HCT116 (cell line): ENCODE measurements around the gene PAIP1.

ENCODE experiments used
- CEBPB ChIP-seq: IDR thresholded peaks from 2 replicates; pipeline ENCODE4 v1.6.1; 2012; ENCODE audit warnings: low read depth
- CTCF ChIP-seq, 3 experiments: fragments of 200-600 bp in 1 of 3; sonication (generic) in 1 of 3; IDR thresholded peaks in 2 of 3; conservative IDR thresholded peaks in 1 of 3; 2 replicates each; pipeline ENCODE4 v1.5.1; 2012 to 2017; ENCODE audit warnings: low read depth in 2 of 3, low read length in 2 of 3, antibody characterized with exemption in 1 of 3, borderline replicate concordance in 1 of 3, control low read depth in 1 of 3, mild to moderate bottlenecking in 1 of 3, mixed read lengths in 1 of 3, mixed run types in 1 of 3, moderate library complexity in 1 of 3; ENCODE audit not compliant: insufficient read depth in 1 of 3
- EZH2 ChIP-seq: fragments of 200-600 bp; sonication (generic); IDR thresholded peaks from 2 replicates; pipeline ENCODE4 v1.6.1; 2017; ENCODE audit warnings: antibody characterized with exemption, mixed run types
- EZH2phosphoT487 ChIP-seq: fragments of 200-600 bp; IDR thresholded peaks from 2 replicates; pipeline ENCODE4 v1.6.1; 2018; ENCODE audit warnings: antibody characterized with exemption, borderline replicate concordance
- MAX ChIP-seq: IDR thresholded peaks from 2 replicates; pipeline ENCODE4 v1.6.1; 2012
- POLR2A ChIP-seq: IDR thresholded peaks from 2 replicates; pipeline ENCODE4 v1.7.0; 2011; ENCODE audit warnings: borderline replicate concordance; ENCODE audit not compliant: insufficient read depth, insufficient read length; ENCODE audit errors: extremely low read depth
- SIN3A ChIP-seq: IDR thresholded peaks from 2 replicates; pipeline ENCODE4 v1.6.1; 2012; ENCODE audit warnings: low read depth
- YY1 ChIP-seq: IDR thresholded peaks from 2 replicates; pipeline ENCODE4 v1.6.1; 2011; ENCODE audit warnings: low read length, low read depth, moderate library complexity, mild to moderate bottlenecking; ENCODE audit not compliant: insufficient replicate concordance; ENCODE audit errors: extremely low read depth
- ZBTB33 ChIP-seq: IDR thresholded peaks from 2 replicates; pipeline ENCODE4 v1.6.1; 2011; ENCODE audit warnings: mild to moderate bottlenecking, low read length, moderate library complexity; ENCODE audit not compliant: insufficient replicate concordance; ENCODE audit errors: extremely low read depth

GRCh38 chr5:43570450-43571158 is 13.7 kb upstream of the PAIP1 start:
- TF ChIP-seq CTCF (IDR thresholded peaks at IDR 0.05 in 2 of 3, conservative IDR thresholded peaks at IDR 0.05 in 1 of 3; ENCODE audit: borderline replicate concordance in 1 of 3, insufficient read depth in 1 of 3, low read depth in 2 of 3, low read length in 2 of 3) = no peak
- TF ChIP-seq POLR2A = no peak
- TF ChIP-seq EZH2 = no peak
- TF ChIP-seq SIN3A = no peak
- no peak for TF ChIP-seq EZH2phosphoT487
- TF ChIP-seq CEBPB = no peak
- no peak for TF ChIP-seq MAX
- TF ChIP-seq ZBTB33 = no peak
- no peak for TF ChIP-seq YY1
